Measurements from ENCODE around the gene COL23A1.

The COL23A1 gene

DNA sequence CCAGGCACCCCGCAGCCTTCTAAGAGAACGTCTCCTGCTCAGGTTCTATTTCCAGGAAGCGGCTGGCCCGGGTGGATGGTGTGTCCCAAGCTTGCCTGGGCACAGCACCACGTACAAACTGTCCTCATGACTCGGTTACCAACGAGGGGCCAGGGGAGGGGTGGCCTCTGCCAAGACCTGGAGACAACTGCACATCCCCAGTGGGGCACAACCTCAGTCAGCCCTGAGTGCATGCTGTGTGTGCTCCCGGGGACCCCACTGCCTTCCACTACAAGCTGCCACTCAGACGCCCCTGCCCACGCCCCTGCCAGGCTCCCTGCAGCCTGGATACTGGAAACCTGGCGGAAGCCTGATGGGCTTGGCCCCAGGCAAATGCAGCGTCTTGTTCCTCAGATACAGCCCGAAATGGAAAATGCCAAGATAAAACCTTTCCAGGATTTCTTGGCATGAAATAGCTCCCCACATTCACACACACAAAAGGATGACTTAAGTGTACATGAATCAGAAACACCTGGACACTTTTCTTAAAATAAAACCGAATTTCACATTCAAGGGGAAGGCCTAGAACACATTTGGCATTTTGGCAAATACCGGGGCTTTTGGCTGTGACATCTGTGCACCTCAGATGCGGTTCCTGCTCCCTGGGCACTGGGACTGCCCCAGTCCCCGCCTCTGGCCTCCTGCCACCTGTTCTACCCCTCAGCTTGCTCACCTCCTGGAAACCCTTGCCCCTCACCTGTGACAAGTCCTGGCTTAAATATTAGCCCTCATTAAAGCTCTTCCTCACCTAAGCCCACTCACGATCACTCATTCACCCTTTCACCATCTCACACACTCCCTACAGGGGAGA lies 62.5 kb downstream of the COL23A1 start:
- DNase-seq: no peak

DNA sequence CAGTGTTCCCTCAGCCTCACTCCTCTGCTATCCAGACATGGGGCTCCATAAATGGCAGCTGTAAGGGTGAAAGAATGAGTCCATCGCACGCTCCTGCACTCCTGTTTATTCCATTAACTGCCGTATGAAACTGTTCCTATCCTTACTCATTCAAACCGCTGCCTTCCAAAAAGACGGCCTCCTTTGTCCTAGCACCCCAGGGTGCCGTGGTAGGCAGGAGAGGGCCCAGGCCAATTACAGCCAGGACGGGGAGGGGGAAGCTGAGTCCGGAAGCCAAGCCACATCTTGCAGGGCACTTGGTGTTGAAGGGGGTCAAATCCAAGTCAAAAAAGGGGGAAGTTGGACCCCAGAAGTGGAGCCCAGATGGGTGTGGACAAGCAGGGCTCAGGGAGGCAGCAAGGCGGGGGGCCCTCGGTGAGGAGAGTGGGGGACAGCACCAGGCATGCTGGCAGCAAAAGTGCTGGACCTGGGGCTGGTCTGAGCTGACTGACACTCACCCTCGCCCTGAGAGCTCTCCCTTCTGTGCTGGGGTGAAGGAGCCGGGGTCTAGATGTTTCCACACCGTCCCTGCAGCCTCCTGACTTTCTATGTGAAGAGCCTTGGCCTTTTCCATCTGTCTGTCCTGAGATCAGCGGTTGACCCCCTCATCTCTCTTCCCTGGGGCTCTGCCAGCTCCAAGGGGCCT lies 63.3 kb downstream of the COL23A1 start:
- no peak for DNase-seq

DNA sequence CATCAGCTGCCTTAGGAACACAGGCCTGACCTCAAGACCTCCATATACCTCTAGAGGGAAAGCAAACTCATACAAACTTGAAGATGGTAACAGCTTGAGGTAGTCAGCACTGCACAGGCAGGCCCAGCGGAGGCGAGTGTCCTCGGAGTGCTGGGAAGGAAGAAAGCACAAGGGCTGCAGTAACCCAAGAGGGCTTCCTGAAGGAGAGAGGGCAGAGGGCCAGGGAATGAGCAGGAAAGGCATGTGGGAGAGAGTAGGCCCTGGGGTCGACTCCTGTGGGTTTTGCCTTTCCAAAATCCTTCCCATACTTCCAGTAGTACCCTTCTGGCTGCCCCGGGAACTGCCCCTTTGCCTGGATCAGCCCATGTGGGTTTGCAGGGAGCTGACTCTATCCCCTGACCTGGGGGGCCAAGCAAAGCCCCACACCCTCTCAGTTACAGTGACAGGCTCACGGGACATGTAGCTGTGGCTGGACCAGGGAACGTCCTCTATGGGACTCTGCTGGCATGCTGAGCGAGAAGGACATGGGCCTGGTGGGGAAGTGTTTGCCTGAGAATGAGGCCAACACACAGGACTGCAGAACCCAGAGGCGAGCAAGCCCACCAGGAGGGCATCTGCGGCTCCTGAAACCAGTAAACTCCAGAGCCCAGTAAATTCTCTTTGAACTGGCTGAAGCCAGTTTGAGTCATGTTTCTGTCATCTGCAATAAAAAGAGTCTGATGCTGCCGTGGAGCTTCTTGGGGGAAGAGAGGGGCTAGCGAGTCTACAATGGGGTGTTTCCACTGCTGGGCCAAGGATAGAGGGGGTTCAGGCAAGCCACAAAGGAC lies 64.1 kb downstream of the COL23A1 start:
- no peak for DNase-seq

DNA sequence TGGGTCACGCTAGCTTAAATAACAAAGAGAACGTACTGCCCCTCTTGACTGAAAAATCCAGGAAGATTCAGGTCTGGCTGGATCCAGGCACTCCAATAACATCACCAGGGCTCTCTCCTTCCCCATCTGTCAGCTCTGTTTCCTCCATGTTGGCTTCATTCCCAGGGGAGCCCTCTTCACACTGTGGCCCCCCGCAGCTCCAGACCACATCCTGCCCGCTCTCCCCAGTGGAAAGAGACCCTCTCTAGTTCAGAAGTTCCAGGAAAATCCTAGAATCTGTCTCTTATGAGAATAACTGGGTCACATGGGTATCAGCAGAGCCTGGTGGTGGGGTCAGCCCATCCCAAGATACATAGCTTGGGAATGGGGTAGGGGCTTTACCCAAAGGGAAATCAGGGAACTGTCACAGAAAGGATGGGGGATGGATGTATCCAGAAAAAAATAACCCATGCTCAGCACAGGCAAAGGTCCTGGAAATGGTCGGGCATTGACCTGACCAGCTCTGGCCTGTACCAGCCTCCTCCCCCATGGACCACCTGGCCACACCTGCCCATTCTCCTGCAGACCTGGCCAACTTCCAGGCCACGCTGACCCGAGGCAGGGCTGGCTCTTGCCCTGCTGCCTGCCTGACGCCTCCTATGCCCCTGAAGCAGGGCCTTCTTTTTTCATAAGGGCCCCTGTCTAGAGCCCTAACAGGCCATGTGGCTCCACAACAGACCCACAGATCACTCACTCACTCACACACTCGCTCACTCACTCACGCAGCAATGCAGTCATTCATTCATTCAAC lies 65.9 kb downstream of the COL23A1 start:
- no peak for DNase-seq

DNA sequence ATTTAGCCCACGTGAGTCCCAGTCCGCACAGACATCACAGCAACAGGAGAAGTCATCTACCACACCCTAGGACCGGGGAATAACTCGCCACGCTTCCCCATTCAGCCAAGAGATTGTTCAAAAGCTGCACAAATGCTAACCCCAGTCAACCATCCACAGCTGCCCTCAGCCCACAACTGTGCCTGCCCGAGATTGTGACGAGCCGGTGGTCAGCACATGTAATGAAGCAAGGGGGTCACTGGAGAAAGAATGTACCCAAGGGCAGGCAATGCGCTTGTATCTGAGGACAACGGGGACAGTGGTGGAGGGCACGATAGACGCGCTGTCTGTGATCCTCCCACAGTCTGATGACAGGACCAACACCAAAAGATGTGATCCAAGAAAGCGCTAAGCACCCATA lies 67.8 kb downstream of the COL23A1 start:
- DNase-seq: no peak

DNA sequence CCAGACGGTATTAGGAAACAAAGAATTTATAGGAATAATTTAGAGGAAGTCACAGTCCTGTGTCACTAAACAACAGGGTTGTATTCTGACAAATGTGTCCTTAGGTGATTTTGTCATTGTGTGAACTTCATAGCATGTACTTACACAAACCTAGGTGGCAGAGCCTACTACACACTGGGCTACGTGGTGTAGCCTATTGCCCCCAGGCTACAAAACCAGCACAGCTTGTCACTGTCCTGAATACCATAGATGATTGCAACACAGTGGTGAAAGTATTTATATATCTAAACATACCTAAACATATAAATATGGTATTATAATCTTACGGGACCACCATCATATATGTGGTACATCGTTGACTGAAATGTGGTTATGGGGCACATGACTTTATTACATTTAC lies 69.3 kb downstream of the COL23A1 start:
- no peak for DNase-seq

DNA sequence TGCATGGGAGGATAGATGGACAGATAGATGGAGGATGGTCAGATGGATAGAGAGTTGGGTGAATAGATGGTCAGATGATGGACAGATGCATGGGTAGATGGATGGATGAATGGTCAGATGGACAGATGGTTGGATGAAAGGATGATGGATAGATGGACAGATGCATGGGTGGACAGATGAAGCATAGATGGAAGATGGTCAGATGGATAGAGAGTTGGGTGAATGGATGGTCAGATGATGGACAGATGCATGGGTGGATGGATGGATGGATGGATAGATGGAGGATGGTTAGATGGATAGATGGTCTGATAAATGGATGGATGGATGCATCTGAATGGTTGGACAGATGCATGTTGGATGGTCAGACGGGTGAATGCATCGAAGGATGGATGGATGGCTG lies 70.4 kb downstream of the COL23A1 start:
- DNase-seq: no peak

DNA sequence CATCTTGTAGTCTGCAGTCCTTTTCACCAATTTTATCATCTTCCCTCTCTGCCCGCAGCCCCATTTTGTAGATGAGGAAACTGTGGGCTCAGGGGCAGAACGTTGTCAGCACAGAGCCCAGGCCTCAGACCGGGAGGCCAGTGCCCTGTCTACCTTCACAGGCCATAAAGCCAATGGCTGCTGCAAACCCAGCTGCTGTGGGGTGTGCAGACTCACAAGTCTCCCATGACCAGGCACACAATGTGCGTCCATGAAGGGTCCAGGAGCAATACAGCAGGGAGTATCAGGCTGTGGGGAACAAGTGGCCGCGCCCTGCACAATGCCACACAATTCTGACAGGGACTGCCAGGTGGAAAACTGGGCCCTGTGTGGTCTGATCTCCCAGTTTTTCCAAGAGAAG lies 71.0 kb downstream of the COL23A1 start:
- DNase-seq: no peak

DNA sequence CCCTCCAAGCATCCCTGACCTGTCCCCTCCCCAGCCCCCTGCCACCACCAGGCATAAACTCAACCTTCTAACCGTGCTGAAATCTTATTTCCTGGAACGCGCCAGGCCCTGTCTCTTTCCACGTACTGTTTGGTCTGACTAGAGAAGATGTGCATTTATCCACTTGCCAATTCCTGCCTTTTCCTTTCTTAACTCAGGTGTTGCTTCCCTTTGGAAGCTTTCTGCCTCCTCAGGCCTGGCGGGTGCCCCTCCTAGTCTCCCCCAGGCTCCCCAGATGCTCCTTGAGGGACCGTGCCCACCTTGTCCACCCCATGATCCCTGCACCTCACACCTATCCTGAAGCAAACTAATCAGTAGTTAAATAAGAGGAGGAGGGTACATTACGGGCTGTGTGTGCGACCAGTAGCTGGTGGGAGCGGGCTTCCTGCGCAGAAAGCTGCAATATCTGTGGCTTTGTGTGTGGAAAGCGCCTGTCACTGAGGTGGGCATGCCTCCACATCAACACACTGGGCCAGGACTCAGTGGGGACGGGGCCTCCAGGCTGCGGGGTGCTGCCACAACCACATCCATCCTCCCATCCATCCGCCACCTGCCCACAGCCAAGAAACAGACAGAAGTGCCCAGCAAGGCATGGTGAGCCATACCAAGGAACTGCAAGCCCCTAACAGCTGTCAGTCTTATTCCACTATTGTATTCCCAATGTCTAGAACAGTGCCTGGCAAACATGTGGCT lies 73.5 kb downstream of the COL23A1 start:
- DNase-seq: no peak

DNA sequence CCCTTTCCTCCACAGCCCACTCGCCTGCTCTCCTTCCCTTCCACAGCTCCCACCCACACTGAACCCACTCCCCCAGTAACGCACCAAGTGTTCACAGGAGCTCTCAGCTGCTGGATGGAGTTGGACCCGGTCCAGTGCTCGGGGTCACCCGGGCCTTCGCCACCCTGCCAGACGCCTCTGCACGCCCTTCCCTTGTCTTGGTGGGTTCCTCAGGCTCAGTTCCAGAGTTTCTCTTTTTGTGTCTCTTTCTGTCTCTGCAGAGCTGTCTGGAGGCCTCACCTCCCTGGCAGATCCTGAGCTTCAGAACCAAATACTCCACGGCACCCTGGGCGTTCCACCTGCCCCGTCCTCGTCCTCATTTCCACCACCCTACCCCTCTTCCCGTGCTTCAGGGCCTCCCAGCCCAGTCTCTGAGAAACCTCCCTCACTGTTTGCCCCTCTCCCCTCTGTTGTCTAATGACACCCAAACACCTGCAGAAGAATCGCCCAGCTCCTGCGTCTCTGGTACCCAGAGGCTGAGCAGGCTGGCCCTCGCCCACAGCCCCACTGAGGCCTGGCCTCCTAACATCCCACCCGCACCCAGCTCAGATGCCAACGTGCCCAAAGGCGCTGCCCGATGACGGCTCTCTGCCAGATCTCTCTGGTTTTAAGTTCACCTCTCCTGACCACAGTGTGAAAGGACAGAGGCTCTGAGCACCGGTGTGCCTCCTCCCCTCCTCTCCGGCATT lies 74.3 kb downstream of the COL23A1 start:
- DNase-seq: no peak

DNA sequence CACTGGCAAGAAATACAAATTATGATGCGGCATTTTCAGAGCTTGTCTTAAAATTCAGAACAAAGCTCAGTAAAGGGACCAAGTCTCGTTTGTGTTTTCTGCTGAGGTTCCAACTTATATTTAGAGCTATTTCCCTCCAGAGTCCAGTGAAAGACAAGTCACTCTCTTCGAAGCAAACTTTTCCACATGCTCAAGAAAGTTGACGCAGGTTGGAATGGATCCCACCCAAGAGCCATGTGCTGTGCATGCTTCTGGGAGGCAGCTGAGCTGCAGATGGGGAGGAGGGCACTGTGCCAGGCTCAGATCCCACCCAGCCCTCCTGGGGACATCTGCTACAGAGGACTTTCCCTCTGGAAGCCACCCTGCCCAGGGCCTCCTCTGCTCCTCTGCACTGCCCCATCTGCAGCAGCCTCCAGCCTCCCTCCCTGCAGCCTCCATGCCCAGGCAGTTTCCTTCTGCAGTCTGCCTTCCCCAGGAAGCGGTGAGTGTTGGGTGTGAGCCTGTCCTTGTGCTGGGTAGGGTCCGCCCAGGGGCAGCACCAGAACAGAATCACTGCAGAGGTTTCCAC lies 75.3 kb downstream of the COL23A1 start:
- no peak for DNase-seq

DNA sequence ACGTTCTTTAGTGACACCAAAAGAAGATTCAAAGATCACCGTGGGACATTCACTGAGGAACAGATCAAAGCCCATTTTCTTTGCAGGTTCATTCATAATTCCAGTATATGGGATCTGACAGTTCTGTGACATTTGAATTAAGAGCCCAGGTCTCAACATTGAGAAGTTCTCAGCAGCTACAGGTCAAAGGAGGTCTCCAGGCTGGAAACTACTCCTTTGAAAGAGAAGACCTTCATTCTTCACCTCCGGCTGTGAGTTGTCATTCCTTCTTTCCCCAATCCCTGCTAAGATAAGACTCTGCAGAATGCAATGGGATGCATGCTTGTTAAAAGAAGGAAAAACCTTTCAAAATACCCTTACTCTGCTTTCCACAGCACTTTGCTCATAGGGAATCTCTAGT lies 79.0 kb downstream of the COL23A1 start:
- DNase-seq: no peak

DNA sequence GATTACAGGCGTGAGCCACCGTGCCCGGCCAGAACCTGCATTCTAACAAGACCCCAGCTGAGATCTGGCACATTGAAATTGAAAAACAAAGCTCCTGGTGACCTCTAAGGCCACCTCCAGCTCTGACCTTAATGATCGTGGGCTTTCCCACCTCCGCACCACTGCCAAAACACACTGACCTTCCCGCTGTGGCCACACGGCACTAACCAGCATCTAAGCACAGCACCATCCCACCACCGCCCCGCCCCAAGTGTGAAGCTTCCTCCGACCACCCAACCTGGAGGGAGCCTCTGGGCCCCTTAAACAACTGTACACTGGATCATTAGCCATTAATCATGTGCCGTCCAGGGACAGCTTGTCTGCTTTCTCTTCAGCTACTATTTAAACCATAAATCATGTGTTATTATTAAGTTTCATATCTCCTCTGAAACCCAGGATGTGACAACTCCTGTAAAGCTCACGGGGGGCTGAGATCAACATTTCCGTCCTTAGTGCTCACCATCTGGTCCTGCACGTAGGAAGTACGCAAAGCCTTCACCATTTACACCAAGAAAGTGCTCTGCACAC lies 80.6 kb downstream of the COL23A1 start:
- no peak for DNase-seq

DNA sequence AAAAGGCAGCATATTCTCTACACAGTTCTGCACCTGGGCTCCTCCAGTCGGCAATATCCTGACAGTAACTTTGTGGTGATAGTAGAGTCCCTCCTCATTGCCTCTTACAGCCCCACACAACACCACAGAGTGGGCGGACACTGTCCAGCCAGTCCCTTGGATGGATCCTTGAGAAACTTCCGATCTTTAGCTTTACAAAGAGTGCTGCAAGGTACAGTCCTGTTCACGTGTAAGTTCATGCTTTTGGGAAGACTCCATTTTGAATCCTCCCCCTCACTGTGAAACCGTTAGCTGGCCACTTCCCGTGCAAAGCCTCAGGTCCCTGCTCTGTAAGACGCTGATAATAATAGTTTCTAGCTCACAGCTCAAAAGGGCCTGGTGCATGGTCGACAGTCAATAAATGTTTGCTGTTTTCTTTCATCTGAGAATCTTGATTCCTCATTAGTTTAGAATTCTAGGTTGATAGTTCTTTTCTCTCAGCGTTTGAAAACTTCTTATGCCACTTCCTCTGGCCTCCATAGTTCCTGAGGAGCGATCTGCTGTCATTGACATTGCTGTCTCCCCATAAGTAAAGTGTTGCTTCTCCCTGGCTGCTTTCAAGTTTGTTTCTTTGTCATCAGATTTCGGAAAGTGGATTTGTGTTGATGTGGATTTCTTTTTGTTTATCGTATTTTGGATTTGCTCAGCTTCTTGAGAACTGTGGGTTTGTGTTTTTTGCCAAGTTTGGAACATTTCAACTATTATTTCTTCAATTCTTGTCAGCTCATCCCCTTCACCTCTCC lies 82.9 kb downstream of the COL23A1 start:
- DNase-seq: no peak

DNA sequence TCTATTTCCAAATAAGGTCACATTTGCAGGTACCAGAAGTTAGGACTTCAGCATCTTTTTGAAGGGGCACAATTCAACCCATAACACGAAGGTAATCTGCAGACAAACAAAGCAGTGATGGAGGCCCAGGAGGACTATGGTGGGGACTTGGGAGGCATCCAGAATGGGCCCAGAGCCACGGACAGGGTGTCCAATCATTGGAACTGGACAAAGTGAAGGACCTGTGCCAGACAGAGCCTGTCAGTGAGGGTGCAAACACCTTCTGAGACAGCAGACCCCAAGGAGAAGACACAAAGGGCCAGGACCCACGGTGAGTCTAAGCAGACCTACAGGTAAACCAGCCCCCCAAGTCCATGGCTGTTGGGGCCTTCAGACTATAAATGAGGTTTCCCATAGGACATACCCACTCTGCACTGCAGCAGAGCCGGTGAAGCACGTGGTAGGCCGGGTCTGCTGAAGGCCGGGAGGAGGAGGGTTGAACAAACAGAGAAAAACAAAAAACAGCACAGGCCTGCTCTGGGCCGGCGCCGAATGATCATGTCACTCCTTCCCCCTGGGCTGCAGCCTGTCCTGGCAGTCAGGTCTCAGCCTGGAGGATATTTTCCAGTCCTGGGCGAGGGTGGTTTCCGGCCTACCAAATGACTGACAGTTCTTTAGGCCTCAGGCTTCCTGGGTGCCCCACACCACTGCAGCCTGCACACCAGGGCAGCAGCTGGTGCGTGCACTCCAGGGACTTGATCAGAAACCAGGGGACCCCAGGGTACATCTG lies 84.4 kb downstream of the COL23A1 start:
- DNase-seq: no peak

DNA sequence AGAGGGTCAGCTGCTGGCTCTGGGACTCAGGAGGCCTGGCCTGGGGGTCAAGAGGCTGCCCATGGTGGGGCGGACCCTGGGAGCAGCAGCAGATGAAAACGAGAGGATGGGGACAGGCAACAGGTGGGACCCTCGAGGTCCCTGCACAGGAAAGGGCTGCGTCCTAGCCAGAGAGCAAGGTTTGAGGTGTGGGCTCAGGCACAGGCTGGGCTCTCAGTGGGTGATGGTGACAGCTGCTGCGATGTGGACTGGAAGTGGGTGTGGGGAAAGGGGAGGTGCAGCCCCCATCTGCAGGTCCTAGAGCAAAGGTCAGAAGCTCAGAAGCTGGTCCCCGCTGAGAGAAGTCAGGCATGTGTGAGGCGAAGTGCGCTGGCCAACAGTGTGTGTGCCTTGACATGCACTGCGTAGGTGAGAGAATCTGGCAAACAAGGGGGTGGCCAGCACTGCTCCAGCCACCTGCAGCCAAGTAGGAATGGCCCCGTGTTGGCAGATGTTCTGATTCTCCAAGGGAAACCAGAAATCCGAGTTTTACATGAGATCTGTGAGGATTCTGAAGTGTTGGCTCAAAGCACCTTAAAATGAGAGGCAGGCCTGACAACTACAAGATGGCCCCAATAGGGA lies 85.7 kb downstream of the COL23A1 start:
- DNase-seq: no peak

DNA sequence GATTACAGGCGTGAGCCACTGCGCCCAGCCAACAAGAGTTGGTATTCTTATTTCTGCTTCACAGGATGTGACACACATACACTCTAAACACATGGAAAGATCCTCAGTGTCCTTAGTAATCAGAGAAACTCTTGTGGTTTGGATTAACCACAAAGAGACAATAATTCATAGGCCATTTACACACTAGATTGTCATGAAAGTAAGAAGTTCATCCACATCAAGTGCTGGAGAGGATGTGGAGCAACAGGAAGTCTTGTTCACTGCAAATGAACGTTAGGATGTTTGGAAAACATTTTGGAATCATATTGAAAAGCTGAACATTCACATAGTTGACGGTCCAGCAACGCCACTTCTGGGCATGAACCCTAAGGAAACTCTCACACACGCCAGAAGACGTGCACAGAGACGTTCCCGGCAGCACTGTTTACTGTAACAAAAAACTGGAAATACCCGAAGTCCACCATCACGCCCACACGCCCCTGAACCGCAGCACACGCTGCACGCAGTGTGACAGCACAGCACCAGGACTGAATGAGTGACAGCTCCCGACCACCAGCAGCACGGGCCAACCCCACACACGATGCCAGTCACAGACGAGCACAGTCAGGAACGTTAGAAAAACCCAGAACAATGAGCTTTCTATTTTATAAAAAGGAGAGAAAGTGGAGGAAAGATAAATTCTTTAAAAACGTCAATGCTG lies 87.6 kb downstream of the COL23A1 start:
- DNase-seq: no peak

DNA sequence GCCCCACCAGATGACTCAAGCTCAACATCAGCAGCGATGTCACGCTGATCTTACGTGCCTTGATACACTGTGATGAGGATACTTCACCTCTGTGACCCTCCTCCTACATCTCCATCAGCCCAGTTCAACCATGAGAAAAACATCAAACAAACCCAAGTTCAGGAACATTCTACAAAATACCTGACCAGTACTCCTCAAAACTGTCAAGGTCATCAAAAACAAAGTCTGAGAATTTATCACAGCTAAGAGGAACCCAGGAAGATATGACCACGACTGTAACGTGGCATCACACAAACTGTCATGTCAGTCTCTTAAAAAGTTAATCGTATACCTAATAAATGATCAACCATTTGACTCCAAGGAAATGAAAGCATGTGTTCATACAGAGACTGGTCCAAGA lies 90.8 kb downstream of the COL23A1 start:
- DNase-seq: no peak

All from activated naive CD4-positive, alpha-beta T cell treated with anti-CD3 and anti-CD28 coated beads, Interleukin-2, amount 50 U/mL, for 16 hours (primary cell).